A549 (cell line): ENCODE results near the gene ARFGEF2. TPM values are rescaled to one million over a fixed set of nuclear protein-coding genes. Genes with fewer than 3 reads are reported as not detected.

Experiments
- ATAC-seq, 2 experiments: fragments of 200-7000 bp in 1 of 2; fragments of >200 bp in 1 of 2; cut with Nextera tagmentation in 1 of 2; cut with Tn5 transposase in 1 of 2; 3 replicates each; pipeline versions ENCODE4 v1.8.0 to v1.9.1; 2018 to 2020; ENCODE audit warnings: mild to moderate bottlenecking in 1 of 2, moderate library complexity in 1 of 2
- CTCF ChIA-PET: fragments of 300-600 bp; sonication (Branson Sonifier 250); formaldehyde crosslinking; extraction: SDS; loops from one replicate; lab custom pipeline; 2021; ENCODE audit warnings: antibody characterized with exemption, inconsistent platforms; lab: Yijun Ruan, JAX
- POLR2A ChIA-PET: fragments of 350-600 bp; formaldehyde crosslinking; extraction: SDS; loops from one replicate; lab custom pipeline; 2021; ENCODE audit warnings: antibody characterized with exemption, inconsistent platforms; lab: Yijun Ruan, JAX
- DNase-seq, 2 experiments: peaks; one replicate each; pipeline versions ENCODE4 v3.0.0 to v3.0.0-alpha.2; 2011 to 2016; ENCODE audit warnings: low read depth in 1 of 2, low spot score in 1 of 2
- FAIRE-seq: peaks from 2 replicates; lab custom pipeline; 2011; peaks lifted over from hg19 to GRCh38; lab: Jason Lieb, UNC
- H3K27ac ChIP-seq, 2 experiments: fragments of >200 bp; sonication (Bioruptor Twin); formaldehyde crosslinking; 3 replicates each; pipeline ENCODE4 v1.5.1; 2016 to 2017
- H3K4me1 ChIP-seq: fragments of >200 bp; sonication (Bioruptor Twin); formaldehyde crosslinking; 3 replicates; pipeline ENCODE4 v1.6.1; 2016
- H3K4me2 ChIP-seq: fragments of >200 bp; sonication (Bioruptor Twin); formaldehyde crosslinking; 3 replicates; pipeline ENCODE4 v1.6.1; 2016
- H3K4me3 ChIP-seq: fragments of >200 bp; sonication (Bioruptor Twin); formaldehyde crosslinking; 3 replicates; pipeline ENCODE4 v1.5.1; 2016
- H3K9me3 ChIP-seq: fragments of >200 bp; sonication (Bioruptor Twin); formaldehyde crosslinking; 3 replicates; pipeline ENCODE4 v1.6.1; 2016
- CBX2 ChIP-seq: fragments of 200-600 bp; sonication (generic); IDR thresholded peaks from 2 replicates; pipeline ENCODE4 v1.6.1; 2016; ENCODE audit warnings: low read depth, mild to moderate bottlenecking, borderline replicate concordance
- CEBPB ChIP-seq, 2 experiments: fragments of >200 bp in 1 of 2; sonication (Bioruptor Twin) in 1 of 2; formaldehyde crosslinking in 1 of 2; IDR thresholded peaks; 2 replicates each; pipeline ENCODE4 v1.6.1; 2012 to 2016
- E2F6 ChIP-seq: IDR thresholded peaks from 2 replicates; pipeline ENCODE4 v1.6.1; 2012; ENCODE audit warnings: low read depth, borderline replicate concordance
- EHMT2 ChIP-seq: fragments of 200-600 bp; sonication (generic); IDR thresholded peaks from 2 replicates; pipeline ENCODE4 v1.6.1; 2016; ENCODE audit warnings: antibody characterized with exemption, low read depth, mild to moderate bottlenecking, moderate library complexity
- ELK1 ChIP-seq: fragments of 150-350 bp; IDR thresholded peaks from 2 replicates; pipeline ENCODE4 v1.6.1; 2014; ENCODE audit warnings: low read depth, mild to moderate bottlenecking, low read length
- EP300 ChIP-seq, 2 experiments: fragments of >200 bp; sonication (Bioruptor Twin); formaldehyde crosslinking; IDR thresholded peaks; 2 replicates in 1 of 2; 3 replicates in 1 of 2; pipeline ENCODE4 v1.6.1; 2016 to 2017
- ESRRA ChIP-seq: fragments of 150-350 bp; IDR thresholded peaks from 2 replicates; pipeline ENCODE4 v1.6.1; 2014; ENCODE audit warnings: mild to moderate bottlenecking, low read length, borderline replicate concordance
- FOSB ChIP-seq: fragments of 250-450 bp; sonication (Bioruptor Pico); IDR thresholded peaks from 2 replicates; pipeline ENCODE4 v1.5.0; 2020; ENCODE audit warnings: mild to moderate bottlenecking, moderate library complexity
- FOSL2 ChIP-seq, 2 experiments: fragments of 450-650 bp in 1 of 2; fragments of >200 bp in 1 of 2; sonication (Bioruptor Twin) in 1 of 2; formaldehyde crosslinking; IDR thresholded peaks; 2 replicates each; pipeline versions ENCODE4 v1.5.0 to v1.6.1; 2016 to 2020; ENCODE audit warnings: mild to moderate bottlenecking in 1 of 2, moderate library complexity in 1 of 2
- FOXS1 ChIP-seq: fragments of 250-450 bp; sonication (Bioruptor Pico); IDR thresholded peaks from 2 replicates; pipeline ENCODE4 v1.5.0; 2020; ENCODE audit warnings: mild to moderate bottlenecking, moderate library complexity
- HES2 ChIP-seq: fragments of >200 bp; sonication (Bioruptor Twin); formaldehyde crosslinking; IDR thresholded peaks from 2 replicates; pipeline ENCODE4 v1.6.1; 2016
- HOXB13 ChIP-seq: fragments of 250-450 bp; sonication (Bioruptor Pico); IDR thresholded peaks from 2 replicates; pipeline ENCODE4 v1.5.0; 2020; ENCODE audit warnings: low read depth, mild to moderate bottlenecking, moderate library complexity
- JUNB ChIP-seq: fragments of >200 bp; sonication (Bioruptor Twin); formaldehyde crosslinking; IDR thresholded peaks from 2 replicates; pipeline ENCODE4 v1.6.1; 2016
- KDM5A ChIP-seq: fragments of 200-600 bp; sonication (generic); IDR thresholded peaks from 2 replicates; pipeline ENCODE4 v1.6.1; 2016; ENCODE audit warnings: antibody characterized with exemption, mild to moderate bottlenecking
- MAX ChIP-seq: IDR thresholded peaks from 2 replicates; pipeline ENCODE4 v1.6.1; 2012
- NFE2L2 ChIP-seq: fragments of 150-350 bp; conservative IDR thresholded peaks from 2 replicates; pipeline ENCODE4 v1.6.1; 2014; ENCODE audit warnings: low read length
- NR3C1 ChIP-seq: fragments of >200 bp; sonication (Bioruptor Twin); formaldehyde crosslinking; IDR thresholded peaks from 3 replicates; pipeline ENCODE4 v1.6.1; 2017
- POLR2AphosphoS2 ChIP-seq: conservative IDR thresholded peaks from 2 replicates; pipeline ENCODE4 v1.6.1; 2012; ENCODE audit warnings: low read length, improper control_type of control experiment, inconsistent platforms
- RARB ChIP-seq: fragments of 250-450 bp; sonication (Bioruptor Pico); IDR thresholded peaks from 2 replicates; pipeline ENCODE4 v1.8.0; 2021; ENCODE audit warnings: mild to moderate bottlenecking, moderate library complexity
- RFX5 ChIP-seq: fragments of 450-650 bp; IDR thresholded peaks from 2 replicates; pipeline ENCODE4 v1.7.1; 2014; ENCODE audit warnings: antibody characterized with exemption, mild to moderate bottlenecking, moderate library complexity
- RNF2 ChIP-seq: fragments of 200-600 bp; sonication (generic); IDR thresholded peaks from 2 replicates; pipeline ENCODE4 v1.6.1; 2016; ENCODE audit warnings: low read depth, mild to moderate bottlenecking, antibody characterized with exemption, moderate library complexity, borderline replicate concordance
- TP53 ChIP-seq: fragments of 250-450 bp; sonication (Bioruptor Pico); IDR thresholded peaks from 2 replicates; pipeline ENCODE4 v1.5.0; 2021; ENCODE audit warnings: mild to moderate bottlenecking, moderate library complexity
- ZC3H11A ChIP-seq: fragments of 450-650 bp; IDR thresholded peaks from 2 replicates; pipeline ENCODE4 v1.6.1; 2014; ENCODE audit warnings: antibody characterized with exemption, mild to moderate bottlenecking
- ZNF302 ChIP-seq: fragments of 250-450 bp; sonication (Bioruptor Pico); IDR thresholded peaks from 2 replicates; pipeline ENCODE4 v1.9.0; 2021; ENCODE audit warnings: inconsistent platforms, mild to moderate bottlenecking, moderate library complexity
- WGBS: methylation state at CpG from one replicate; pipeline ENCODE4 v1.1.6; 2017; ENCODE audit errors: missing lambda C conversion rate; 5-methylcytosine and 5-hydroxymethylcytosine counted together
- polyA plus RNA-seq, 4 experiments: library from polyadenylated mRNA; depleted of rRNA in 3 of 4; stranded (reverse); fragments of >200 nt; fragmentation: RNase III in 1 of 4; extraction: RNeasy Plus Mini Kit Qiagen cat#74134 plus additional on column Dnase treatment in 1 of 4; gene quantifications; 2 replicates in 3 of 4; 3 replicates in 1 of 4; pipeline ENCODE4 v1.2.3, GENCODE V29; 2011 to 2017

ARFGEF2 gene
- polyA plus RNA-seq, 2 of the 4 experiments (the other 2 are of a cell fraction): 12.3 to 24.3 TPM

- ATAC-seq (no peak), FAIRE-seq (no peak), DNase-seq (no peak)
- WGBS: 78% methylated on average over 3 of the region's 3 CpGs
- no peak overlapping the region for H3K4me2 ChIP-seq
- TF ChIP-seq EHMT2 (no peak), HES2 (no peak), ELK1 (no peak), EP300 (IDR thresholded peaks at IDR 0.05) (no peak), RNF2 (no peak), ESRRA (no peak), MAX (no peak), FOSL2 (IDR thresholded peaks at IDR 0.05) (no peak), FOSL2 (CRISPR knock-in tag; IDR thresholded peaks at IDR 0.05) (no peak), CBX2 (no peak), TP53 (CRISPR knock-in tag) (no peak), HOXB13 (no peak), NFE2L2 (no peak), RFX5 (no peak), KDM5A (no peak), FOXS1 (no peak)
- ChIA-PET POLR2A (no interaction called here), CTCF (interaction anchor here (1.1 to 6.2 kb wide), 5 partner anchors 11 to 223 kb away, joined by 3 to 35 read pairs (median 4); no protein-coding TSS in a partner anchor)
- peaks cover 17% of the 10 kb centered on the region; the same call in 2 of the 3 replicates for H3K4me1 ChIP-seq
- H3K4me3 ChIP-seq: no peak overlapping the region
- no peak overlapping the region for H3K27ac ChIP-seq
- H3K9me3 ChIP-seq: no peaks in the 10 kb centered on the region
These were observed 41.2 kb upstream of the ARFGEF2 start for GRCh38 chr20:48880331-48880730.

GRCh38 chr20:48880981-48881657, 40.4 kb upstream of the ARFGEF2 start:
- H3K4me1 ChIP-seq: peaks cover 11% of the 10 kb centered on the region; the same call in 2 of the 3 replicates
- H3K9me3 ChIP-seq: no peaks in the 10 kb centered on the region
- no peak overlapping the region for H3K4me2 ChIP-seq
- FAIRE-seq (no peak), DNase-seq (no peak)
- H3K4me3 ChIP-seq: no peak overlapping the region
- TF ChIP-seq HOXB13 (no peak), RARB (CRISPR knock-in tag) (no peak), FOSB (CRISPR knock-in tag) (no peak)
- TF ChIP-seq, all 56 proteins: peak for 0
- H3K27ac ChIP-seq: no peak overlapping the region
- ChIA-PET POLR2A (no interaction called here), CTCF (interaction anchor here (0.6 to 6.2 kb wide), 5 partner anchors 10 to 224 kb away, joined by 3 to 35 read pairs (median 4); no protein-coding TSS in a partner anchor)
- 81% methylated on average over 7 of the region's 7 CpGs for WGBS
- ATAC-seq: no peak

GRCh38 chr20:48885237-48885636, 36.3 kb upstream of the ARFGEF2 start:
- TF ChIP-seq CEBPB (IDR thresholded peaks at IDR 0.05): no peak
- FAIRE-seq: no peak
- no peak overlapping the region for H3K4me3 ChIP-seq
- ChIA-PET POLR2A (no interaction called here), CTCF (interaction anchor here (0.6 kb wide), 1 partner anchor 12 kb away, joined by 5 read pairs; no protein-coding TSS in a partner anchor)
- no peak overlapping the region for H3K27ac ChIP-seq
- H3K9me3 ChIP-seq: no peaks in the 10 kb centered on the region
- no peak for ATAC-seq
- 72% methylated on average over 4 of the region's 4 CpGs for WGBS
- DNase-seq: no peak
- H3K4me1 ChIP-seq: no peaks in the 10 kb centered on the region
- H3K4me2 ChIP-seq: no peak overlapping the region

GRCh38 chr20:48886194-48886593, 35.3 kb upstream of the ARFGEF2 start:
- ATAC-seq: no peak

More at GRCh38 chr20:48886194-48886593, 35.3 kb upstream of the ARFGEF2 start:
- ChIA-PET CTCF (interaction anchor here (1.1 to 2.8 kb wide), 3 partner anchors 12 to 229 kb away, joined by 4 to 11 read pairs (median 6); no protein-coding TSS in a partner anchor), POLR2A (no interaction called here)
- no peak for DNase-seq
- TF ChIP-seq NR3C1 (no peak), ZC3H11A (no peak), E2F6 (no peak), JUNB (no peak), POLR2AphosphoS2 (no peak), ZNF302 (CRISPR knock-in tag) (no peak)
- Histone ChIP-seq H3K27ac (no peak overlapping the region), H3K4me1 (no peaks in the 10 kb centered on the region), H3K4me2 (no peak overlapping the region), H3K9me3 (no peaks in the 10 kb centered on the region), H3K4me3 (no peak overlapping the region)
- FAIRE-seq: no peak
- WGBS: 82% methylated on average over 3 of the region's 3 CpGs
